H1 (cell line): ENCODE data around the gene ISM1. TPM values are rescaled to one million over a fixed set of nuclear protein-coding genes. Genes with fewer than 3 reads are reported as not detected.

ENCODE experiments used
- CHD1 ChIP-seq: IDR thresholded peaks from 2 replicates; pipeline ENCODE4 v1.6.1; 2012; ENCODE audit warnings: low read depth, low read length, improper control_type of control experiment
- CHD2 ChIP-seq: IDR thresholded peaks from 2 replicates; pipeline ENCODE4 v1.6.1; 2012; ENCODE audit warnings: low read length, improper control_type of control experiment
- CTBP2 ChIP-seq: IDR thresholded peaks from 2 replicates; pipeline ENCODE4 v1.7.0; 2011; ENCODE audit warnings: borderline replicate concordance, mild to moderate bottlenecking, moderate library complexity, mixed read lengths, low read length; ENCODE audit not compliant: insufficient read depth, insufficient read length
- EP300 ChIP-seq, 2 experiments: IDR thresholded peaks; 1 replicate in 1 of 2; 2 replicates in 1 of 2; pipeline ENCODE4 v1.6.1; 2011 to 2012; ENCODE audit warnings: low read depth in 2 of 2, low read length in 2 of 2, mild to moderate bottlenecking in 2 of 2, borderline replicate concordance in 1 of 2, inconsistent platforms in 1 of 2, moderate library complexity in 1 of 2
- HDAC6 ChIP-seq: IDR thresholded peaks from one replicate; pipeline ENCODE4 v1.7.1; 2012; ENCODE audit warnings: low read depth, mild to moderate bottlenecking, inconsistent platforms, low read length, moderate library complexity
- KDM4A ChIP-seq: IDR thresholded peaks from one replicate; pipeline ENCODE4 v1.7.1; 2012; ENCODE audit warnings: low read depth, mild to moderate bottlenecking, moderate library complexity, low read length, inconsistent platforms; ENCODE audit not compliant: severe bottlenecking
- KDM5A ChIP-seq: fragments of 200-600 bp; IDR thresholded peaks from 2 replicates; pipeline ENCODE4 v1.7.1; 2012; ENCODE audit warnings: mild to moderate bottlenecking, low read length, inconsistent platforms, mixed read lengths
- PHF8 ChIP-seq: fragments of 200-600 bp; sonication (generic); conservative IDR thresholded peaks from 2 replicates; pipeline ENCODE4 v1.7.1; 2012; ENCODE audit warnings: low read depth, mild to moderate bottlenecking, inconsistent platforms, low read length, moderate library complexity
- POLR2A ChIP-seq, 2 experiments: IDR thresholded peaks; 1 replicate in 1 of 2; 2 replicates in 1 of 2; pipeline ENCODE4 v1.6.1; 2011; ENCODE audit warnings: low read depth in 2 of 2, low read length in 2 of 2, mild to moderate bottlenecking in 2 of 2; ENCODE audit errors: control extremely low read depth in 1 of 2
- RBBP5 ChIP-seq: IDR thresholded peaks from 2 replicates; pipeline ENCODE4 v1.7.1; 2012; ENCODE audit warnings: low read depth, mild to moderate bottlenecking, inconsistent platforms, low read length, moderate library complexity, borderline replicate concordance
- SIN3A ChIP-seq, 2 experiments: IDR thresholded peaks in 1 of 2; conservative IDR thresholded peaks in 1 of 2; 2 replicates each; pipeline ENCODE4 v1.6.1; 2011 to 2012; ENCODE audit warnings: low read length in 2 of 2, improper control_type of control experiment in 1 of 2, low read depth in 1 of 2, mild to moderate bottlenecking in 1 of 2
- SP2 ChIP-seq: IDR thresholded peaks from 2 replicates; pipeline ENCODE4 v1.6.1; 2012; ENCODE audit warnings: mild to moderate bottlenecking, low read length, inconsistent platforms
- SP4 ChIP-seq: IDR thresholded peaks from 2 replicates; pipeline ENCODE4 v1.6.1; 2012; ENCODE audit warnings: low read length, inconsistent platforms
- SRF ChIP-seq: IDR thresholded peaks from 2 replicates; pipeline ENCODE4 v1.6.1; 2011; ENCODE audit warnings: mild to moderate bottlenecking, low read depth, low read length, moderate library complexity
- TAF7 ChIP-seq: optimal IDR thresholded peaks from 2 replicates; pipeline ENCODE3; 2011; ENCODE audit warnings: low read depth, mild to moderate bottlenecking, inconsistent platforms, low read length, moderate library complexity, borderline replicate concordance
- polyA plus RNA-seq, 7 experiments: library from polyadenylated mRNA; depleted of rRNA in 3 of 7; stranded (reverse) in 5 of 7; unstranded in 2 of 7; fragments of >200 nt in 5 of 7; fragments of 200-250 nt in 2 of 7; gene quantifications; 1 replicate in 5 of 7; 2 replicates in 1 of 7; 4 replicates in 1 of 7; pipeline versions ENCODE4 v1.2.1 to v1.2.3, GENCODE V29; 2011 to 2013; ENCODE audit warnings: missing spikeins in 2 of 7, mixed read lengths in 2 of 7
- total RNA-seq: library from RNA; stranded (reverse); fragmentation: NEBNext Ultra II Directional; extraction: Animal tissue kit (Norgen Biotek cat#: 25700); gene quantifications from 2 replicates; pipeline ENCODE4 v1.2.1, GENCODE V29; 2021
- TF ChIP-seq, protein P1 (sequence below): IDR thresholded peaks from 2 replicates; pipeline ENCODE4 v1.6.1; 2012; ENCODE audit warnings: inconsistent platforms
- TF ChIP-seq, protein P2 (sequence below): IDR thresholded peaks from 2 replicates; pipeline ENCODE4 v1.6.1; 2012; ENCODE audit warnings: low read length, inconsistent platforms
- TF ChIP-seq, protein P3 (sequence below), 3 experiments: IDR thresholded peaks; 1 replicate in 2 of 3; 2 replicates in 1 of 3; pipeline versions ENCODE4 v1.5.1 to v1.6.1; 2011; ENCODE audit warnings: low read length in 3 of 3, mild to moderate bottlenecking in 3 of 3, inconsistent platforms in 2 of 3, low read depth in 1 of 3, moderate library complexity in 1 of 3; ENCODE audit not compliant: insufficient read depth in 1 of 3; ENCODE audit errors: control extremely low read depth in 1 of 3
- TF ChIP-seq, protein P4 (sequence below): IDR thresholded peaks from 2 replicates; pipeline ENCODE4 v1.6.1; 2011; ENCODE audit warnings: low read depth, mild to moderate bottlenecking, low read length; ENCODE audit not compliant: insufficient read depth

ISM1 gene
- total and polyA plus RNA-seq, 2 of the 8 experiments (the other 6 are each of a cell fraction or from before 2014, with no cell fraction given): 0.62 to 0.97 TPM

DNA sequence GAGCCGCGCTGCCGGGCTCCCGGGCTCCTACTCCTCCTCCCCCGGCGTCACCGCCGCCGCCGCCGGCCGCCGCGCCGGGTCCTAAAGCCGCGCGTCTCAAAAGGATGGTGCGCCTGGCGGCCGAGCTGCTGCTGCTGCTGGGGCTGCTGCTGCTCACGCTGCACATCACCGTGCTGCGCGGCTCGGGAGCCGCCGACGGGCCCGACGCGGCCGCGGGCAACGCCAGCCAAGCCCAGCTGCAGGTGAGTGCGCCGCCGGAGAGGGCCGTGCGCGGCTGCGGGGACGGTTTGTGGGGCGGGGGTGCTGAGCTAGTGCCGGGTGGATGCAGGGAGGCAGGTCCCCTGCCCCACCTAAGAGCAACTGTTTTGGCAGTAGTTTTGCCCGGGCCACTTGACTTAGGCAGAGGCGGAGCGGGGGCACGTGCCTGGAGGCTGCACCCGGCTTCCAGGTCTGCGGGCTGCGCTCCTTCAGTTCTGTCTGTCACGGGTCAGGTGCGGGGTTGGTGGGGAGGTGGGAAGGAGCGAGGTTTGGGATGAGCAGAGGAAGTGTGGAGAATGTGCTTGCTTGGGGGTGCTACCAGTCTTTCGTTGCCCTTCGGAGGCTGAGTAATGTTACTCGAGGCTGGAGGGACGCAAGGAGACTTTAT is 722 bp downstream of the ISM1 start (continued):
- TF ChIP-seq, protein P1, sequence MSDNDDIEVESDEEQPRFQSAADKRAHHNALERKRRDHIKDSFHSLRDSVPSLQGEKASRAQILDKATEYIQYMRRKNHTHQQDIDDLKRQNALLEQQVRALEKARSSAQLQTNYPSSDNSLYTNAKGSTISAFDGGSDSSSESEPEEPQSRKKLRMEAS: peak; percentile 71
- TF ChIP-seq, protein P2, sequence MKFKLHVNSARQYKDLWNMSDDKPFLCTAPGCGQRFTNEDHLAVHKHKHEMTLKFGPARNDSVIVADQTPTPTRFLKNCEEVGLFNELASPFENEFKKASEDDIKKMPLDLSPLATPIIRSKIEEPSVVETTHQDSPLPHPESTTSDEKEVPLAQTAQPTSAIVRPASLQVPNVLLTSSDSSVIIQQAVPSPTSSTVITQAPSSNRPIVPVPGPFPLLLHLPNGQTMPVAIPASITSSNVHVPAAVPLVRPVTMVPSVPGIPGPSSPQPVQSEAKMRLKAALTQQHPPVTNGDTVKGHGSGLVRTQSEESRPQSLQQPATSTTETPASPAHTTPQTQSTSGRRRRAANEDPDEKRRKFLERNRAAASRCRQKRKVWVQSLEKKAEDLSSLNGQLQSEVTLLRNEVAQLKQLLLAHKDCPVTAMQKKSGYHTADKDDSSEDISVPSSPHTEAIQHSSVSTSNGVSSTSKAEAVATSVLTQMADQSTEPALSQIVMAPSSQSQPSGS: no peak
- TF ChIP-seq SRF (no peak), PHF8 (no peak), SP4 (no peak), KDM4A (peak; percentile 95), EP300 (IDR thresholded peaks at IDR 0.05; ENCODE audit: borderline replicate concordance in 1 of 2, low read depth in 2 of 2, low read length in 2 of 2) (peak in 1 of 2 experiments; percentile 69; a peak in 1 of 3 replicates), CHD1 (no peak), HDAC6 (no peak), SIN3A (conservative IDR thresholded peaks at IDR 0.05 in 1 of 2, IDR thresholded peaks at IDR 0.05 in 1 of 2; ENCODE audit: low read depth in 1 of 2, low read length in 2 of 2) (peak; percentile 9 to 62; a peak in 1 of 4 replicates), SP2 (no peak), POLR2A (IDR thresholded peaks at IDR 0.05; ENCODE audit: control extremely low read depth in 1 of 2, low read depth in 2 of 2, low read length in 2 of 2) (no peak), RBBP5 (peak; percentile 97), TAF7 (no peak), CHD2 (no peak), KDM5A (no peak), CTBP2 (no peak)
- TF ChIP-seq, protein P3, sequence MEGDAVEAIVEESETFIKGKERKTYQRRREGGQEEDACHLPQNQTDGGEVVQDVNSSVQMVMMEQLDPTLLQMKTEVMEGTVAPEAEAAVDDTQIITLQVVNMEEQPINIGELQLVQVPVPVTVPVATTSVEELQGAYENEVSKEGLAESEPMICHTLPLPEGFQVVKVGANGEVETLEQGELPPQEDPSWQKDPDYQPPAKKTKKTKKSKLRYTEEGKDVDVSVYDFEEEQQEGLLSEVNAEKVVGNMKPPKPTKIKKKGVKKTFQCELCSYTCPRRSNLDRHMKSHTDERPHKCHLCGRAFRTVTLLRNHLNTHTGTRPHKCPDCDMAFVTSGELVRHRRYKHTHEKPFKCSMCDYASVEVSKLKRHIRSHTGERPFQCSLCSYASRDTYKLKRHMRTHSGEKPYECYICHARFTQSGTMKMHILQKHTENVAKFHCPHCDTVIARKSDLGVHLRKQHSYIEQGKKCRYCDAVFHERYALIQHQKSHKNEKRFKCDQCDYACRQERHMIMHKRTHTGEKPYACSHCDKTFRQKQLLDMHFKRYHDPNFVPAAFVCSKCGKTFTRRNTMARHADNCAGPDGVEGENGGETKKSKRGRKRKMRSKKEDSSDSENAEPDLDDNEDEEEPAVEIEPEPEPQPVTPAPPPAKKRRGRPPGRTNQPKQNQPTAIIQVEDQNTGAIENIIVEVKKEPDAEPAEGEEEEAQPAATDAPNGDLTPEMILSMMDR (IDR thresholded peaks at IDR 0.05; ENCODE audit: control extremely low read depth in 1 of 3, insufficient read depth in 1 of 3, low read depth in 1 of 3, low read length in 3 of 3): peak in 1 of 3 experiments; percentile 10; a peak in 1 of 4 replicates
- TF ChIP-seq, protein P4, sequence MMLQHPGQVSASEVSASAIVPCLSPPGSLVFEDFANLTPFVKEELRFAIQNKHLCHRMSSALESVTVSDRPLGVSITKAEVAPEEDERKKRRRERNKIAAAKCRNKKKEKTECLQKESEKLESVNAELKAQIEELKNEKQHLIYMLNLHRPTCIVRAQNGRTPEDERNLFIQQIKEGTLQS: 0 out of 2 replicates have a peak, but pooled peaks have one; percentile 4
